B cell (primary cell): Measurements from ENCODE around the gene GMCL2.

Experiments
- EZH2 ChIP-seq: IDR thresholded peaks from 2 replicates; pipeline ENCODE4 v1.6.1; 2012; ENCODE audit warnings: borderline replicate concordance, low read depth, mild to moderate bottlenecking, moderate library complexity, low read length; ENCODE audit not compliant: insufficient read depth, poor library complexity, severe bottlenecking
- TF ChIP-seq, protein P1 (sequence below): fragments of 200-600 bp; IDR thresholded peaks from one replicate; pipeline ENCODE4 v1.8.0; 2022; ENCODE audit warnings: antibody characterized with exemption, mild to moderate bottlenecking

DNA sequence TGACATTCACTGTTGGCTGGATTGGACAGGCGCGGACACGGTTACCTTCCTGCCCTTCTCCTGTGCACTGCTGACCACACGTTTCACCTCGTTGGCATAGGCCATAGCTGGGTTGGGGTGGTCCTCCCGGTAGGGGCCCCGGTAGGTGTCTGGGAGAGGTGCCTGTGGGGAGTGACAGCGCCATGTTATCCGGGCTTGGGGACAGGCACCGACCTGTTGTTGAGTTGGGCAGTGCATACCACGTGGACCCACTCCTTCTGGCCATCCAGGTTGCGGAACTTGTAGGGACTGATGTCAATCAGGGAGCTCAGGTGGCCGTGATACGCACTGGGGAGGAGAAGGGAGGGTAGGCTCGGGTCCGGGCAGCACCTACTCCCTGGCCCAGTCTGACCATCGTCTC, 37.2 kb upstream of the GMCL2 start:
- TF ChIP-seq, protein P1, sequence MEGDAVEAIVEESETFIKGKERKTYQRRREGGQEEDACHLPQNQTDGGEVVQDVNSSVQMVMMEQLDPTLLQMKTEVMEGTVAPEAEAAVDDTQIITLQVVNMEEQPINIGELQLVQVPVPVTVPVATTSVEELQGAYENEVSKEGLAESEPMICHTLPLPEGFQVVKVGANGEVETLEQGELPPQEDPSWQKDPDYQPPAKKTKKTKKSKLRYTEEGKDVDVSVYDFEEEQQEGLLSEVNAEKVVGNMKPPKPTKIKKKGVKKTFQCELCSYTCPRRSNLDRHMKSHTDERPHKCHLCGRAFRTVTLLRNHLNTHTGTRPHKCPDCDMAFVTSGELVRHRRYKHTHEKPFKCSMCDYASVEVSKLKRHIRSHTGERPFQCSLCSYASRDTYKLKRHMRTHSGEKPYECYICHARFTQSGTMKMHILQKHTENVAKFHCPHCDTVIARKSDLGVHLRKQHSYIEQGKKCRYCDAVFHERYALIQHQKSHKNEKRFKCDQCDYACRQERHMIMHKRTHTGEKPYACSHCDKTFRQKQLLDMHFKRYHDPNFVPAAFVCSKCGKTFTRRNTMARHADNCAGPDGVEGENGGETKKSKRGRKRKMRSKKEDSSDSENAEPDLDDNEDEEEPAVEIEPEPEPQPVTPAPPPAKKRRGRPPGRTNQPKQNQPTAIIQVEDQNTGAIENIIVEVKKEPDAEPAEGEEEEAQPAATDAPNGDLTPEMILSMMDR: no peak
- TF ChIP-seq EZH2: no peak
